ENCODE results near the gene NCOA7.
"Not testable (repeated sequence)": the region's sequence is repeated elsewhere in the genome, so short reads cannot be mapped to it uniquely, and the experiment has no call there.

NCOA7 gene

DNA sequence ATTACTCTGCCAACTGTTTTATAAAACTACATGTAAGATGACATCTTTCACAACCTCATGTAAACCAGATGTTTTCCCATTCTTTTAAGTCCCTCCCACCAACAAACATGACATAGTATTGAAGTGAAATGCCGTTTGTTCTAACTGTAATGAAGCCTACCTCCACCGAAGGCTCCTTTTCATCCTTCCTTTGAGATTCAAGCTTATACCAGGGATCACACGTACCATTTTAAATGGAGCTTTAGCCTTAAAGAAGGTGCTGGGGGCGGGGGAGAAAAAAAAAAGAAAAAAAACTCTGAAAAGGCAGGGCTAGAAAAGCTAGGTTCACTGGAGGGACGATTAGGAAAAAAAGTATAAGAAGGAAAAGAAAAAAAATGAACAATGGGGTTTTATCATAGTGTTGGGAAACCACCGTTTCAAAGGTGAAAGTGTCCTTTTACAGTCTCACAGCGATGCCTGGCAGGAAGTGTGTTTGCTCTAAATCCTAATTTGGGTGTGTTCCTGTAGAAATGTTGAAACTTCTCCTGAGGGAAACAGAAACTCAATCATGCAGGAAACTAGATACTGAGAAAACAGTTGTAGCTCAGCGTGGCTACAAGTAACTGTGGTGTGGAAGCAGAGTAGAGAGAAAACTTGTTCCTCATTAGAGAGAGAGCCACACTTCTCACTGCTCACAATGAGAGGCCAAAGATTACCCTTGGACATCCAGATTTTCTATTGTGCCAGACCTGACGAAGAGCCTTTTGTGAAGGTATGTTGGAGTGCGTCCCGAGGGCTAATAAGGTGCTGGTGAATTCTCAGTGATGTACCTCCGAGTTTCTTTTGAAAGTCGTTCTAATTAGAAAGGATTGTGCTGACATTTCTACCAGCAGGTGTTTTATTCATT is 128.2 kb downstream of the NCOA7 start:
- DNase-seq (ENCODE audit: low read depth, low spot score) = no peak

DNA sequence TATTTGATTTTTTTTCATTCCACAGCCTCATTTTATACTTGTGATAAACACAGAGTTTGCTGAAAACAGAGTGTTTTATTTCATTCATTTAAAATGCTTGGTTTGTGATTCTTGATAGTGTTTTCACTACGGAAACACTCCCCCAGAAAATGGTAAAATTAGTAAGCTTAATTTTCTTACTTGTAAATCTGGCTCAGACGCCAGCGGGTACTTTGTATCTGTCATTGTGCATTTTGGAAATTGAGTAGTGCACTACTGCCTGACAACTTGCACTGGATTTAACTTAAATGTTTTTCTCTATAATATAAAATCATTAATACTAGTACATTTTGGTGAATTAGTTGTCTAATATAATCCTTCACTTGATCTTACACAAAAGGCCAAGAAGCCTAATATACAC is 128.9 kb downstream of the NCOA7 start:
- DNase-seq (ENCODE audit: low read depth, low spot score) = no peak

DNA sequence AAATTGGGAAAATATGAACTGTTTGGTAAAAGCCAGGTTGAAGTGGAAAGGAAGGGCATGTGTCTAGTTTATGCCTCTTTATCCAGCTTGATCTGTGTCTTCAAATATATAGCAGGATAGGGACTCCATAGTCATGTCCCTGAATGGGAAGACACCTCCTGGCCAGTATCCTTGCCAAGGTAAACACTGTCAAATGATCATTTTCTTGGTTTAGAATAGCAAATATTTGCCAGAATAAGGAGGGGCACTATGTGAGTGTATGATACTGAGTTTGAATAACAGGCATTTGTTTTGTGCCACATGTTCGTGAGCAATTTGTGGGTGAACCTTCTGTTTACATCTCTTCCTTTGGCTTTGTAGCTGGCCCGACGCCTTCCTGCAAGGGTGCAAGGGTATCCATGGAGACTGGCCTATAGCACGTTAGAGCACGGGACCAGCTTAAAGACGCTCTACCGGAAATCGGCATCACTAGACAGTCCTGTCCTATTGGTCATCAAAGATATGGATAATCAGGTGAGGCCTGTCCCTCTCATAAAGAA is 131.6 kb downstream of the NCOA7 start:
- no peak for DNase-seq (ENCODE audit: low read depth, low spot score)

- no peak for DNase-seq (ENCODE audit: low read depth, low spot score)
These were observed 132.7 kb downstream of the NCOA7 start for GRCh38 chr6:125923366-125923877.

- DNase-seq (ENCODE audit: low read depth, low spot score) = no peak
These were observed 133.4 kb downstream of the NCOA7 start for GRCh38 chr6:125924169-125924568.

DNA sequence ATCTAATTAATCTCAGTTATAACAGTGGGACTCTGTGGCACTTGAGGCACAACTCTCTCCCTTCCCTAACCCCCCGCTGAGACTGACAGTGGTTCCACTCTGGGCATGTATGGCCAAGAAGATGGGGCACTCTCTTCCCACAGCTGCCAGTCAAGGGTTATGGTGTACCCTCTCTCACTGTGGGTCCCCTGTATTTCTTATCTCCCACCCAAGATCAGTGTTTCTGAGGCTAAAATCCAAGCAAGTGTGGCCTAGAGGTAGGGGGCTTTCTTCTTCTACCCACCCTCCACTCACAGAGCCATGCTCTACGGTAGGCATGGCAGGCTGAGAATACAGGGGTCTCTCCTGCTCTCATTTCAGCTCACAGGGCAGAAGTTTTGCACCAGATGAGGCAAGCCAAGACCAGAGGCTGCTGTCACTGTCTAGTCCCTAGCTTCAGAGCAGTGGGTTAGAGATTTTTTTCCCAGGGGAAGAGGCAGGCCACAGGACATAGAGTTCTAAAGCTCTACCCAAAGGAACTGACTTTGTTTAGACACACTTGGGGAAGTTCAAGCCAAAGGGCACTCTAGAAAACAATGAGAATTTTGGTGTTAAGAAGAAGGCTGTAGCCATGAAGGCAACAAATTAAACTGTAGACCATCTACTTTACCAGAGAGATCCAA is 134.1 kb downstream of the NCOA7 start:
- DNase-seq (ENCODE audit: low read depth, low spot score) = no peak

DNA sequence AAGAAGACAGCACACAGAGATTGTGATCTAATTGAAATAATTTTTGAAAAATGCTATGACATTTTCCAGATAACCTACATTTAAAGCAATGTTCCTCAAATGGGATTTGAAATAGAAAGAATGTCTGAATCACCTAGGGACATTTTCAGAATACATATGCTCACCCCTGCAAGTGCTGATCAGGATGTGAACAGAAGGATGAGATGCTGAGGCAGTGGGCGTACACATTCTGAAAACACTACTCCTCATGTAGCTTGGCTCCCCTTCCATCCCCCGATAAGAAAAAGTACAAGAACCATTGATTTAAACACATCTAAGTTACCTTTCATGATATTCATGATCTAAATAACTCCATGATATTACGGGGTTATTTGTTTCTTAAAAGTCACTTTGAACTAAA is 136.0 kb downstream of the NCOA7 start:
- no peak for DNase-seq (ENCODE audit: low read depth, low spot score)

DNA sequence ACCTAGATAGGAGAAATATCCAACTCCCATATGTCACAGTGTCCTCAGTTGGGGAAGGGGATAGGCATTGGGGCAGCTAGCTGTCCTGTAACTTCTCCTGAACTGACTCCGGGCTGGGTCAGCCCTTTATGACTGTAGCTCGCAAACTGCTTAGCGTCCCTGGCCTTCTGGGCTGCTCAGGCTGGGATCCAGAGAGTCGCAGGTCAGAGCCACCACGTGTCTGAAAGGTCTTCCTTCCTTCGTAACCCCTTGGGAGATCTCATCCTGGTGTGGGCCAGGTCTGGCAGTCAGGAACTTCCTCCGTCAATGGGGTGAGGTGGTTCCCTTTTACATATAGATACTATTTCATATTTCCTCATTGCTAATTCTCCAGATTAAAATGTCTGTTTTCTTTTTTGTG is 137.0 kb downstream of the NCOA7 start:
- no peak for DNase-seq (ENCODE audit: low read depth, low spot score)

DNA sequence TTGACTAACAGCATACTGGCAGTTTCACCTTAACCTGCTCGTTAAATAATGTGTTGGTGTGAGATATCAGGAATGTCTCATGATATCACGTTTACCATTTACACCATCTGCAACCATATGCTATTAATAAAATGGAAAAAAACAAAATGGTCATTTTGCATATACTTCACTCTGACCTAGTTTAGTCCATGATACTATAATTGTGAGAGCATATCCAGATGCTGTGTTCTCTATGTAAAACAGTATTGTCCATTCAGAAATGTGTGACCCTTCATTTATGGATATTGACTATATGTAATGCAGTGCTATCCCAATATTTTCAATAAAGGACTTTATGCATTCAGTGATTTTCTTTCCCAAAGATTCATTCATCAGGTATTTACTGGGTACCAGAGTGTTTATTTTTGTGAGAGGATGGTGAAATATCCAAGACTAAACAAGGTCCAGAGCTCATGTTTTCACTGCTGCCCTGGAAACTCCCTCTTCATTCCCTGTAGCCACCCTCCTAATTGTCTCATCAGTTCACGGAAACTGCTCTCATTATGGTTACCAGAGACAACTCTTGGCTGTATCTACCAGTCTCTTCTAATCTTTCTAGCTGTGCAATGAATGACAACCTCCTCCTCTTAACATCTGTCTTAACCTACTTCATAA is 140.1 kb downstream of the NCOA7 start:
- DNase-seq (ENCODE audit: low read depth, low spot score) = no peak

DNA sequence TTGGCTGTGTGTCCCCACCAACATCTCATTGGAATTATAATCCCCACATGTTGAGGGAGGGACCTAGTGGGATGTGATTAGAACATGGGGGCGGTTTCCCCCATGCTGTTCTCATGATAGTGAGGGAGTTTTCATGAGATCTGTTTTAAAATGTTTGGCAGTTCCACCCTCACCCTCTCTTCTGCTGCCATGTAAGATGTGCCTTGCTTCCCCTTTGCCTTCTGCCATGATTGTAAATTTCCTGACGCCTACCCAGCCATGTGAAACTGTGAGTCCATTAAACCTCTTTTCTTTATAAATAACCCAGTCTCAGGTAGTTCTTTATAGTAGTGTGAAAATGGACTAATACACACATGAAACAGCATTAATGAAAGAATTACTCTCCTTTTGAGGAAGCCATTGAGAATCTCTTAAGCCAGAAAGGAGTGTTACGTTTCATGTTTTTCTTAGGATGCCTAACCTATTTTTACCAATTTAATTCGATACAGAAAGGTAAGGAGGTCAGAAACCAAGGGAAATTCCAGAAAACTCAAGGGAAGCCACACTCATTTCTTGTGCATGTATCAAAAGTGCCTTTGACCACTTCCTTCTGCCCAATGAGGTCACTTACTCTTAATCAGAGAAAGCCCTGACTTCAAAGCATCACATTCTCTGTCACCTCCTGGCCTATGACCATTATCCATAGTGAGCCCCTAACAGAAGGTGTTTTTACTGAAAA is 141.1 kb downstream of the NCOA7 start:
- no peak for DNase-seq (ENCODE audit: low read depth, low spot score)

GRCh38 chr6:125932451-125932795 is 141.7 kb downstream of the NCOA7 start:
- no peak for DNase-seq (ENCODE audit: low read depth, low spot score)

DNA sequence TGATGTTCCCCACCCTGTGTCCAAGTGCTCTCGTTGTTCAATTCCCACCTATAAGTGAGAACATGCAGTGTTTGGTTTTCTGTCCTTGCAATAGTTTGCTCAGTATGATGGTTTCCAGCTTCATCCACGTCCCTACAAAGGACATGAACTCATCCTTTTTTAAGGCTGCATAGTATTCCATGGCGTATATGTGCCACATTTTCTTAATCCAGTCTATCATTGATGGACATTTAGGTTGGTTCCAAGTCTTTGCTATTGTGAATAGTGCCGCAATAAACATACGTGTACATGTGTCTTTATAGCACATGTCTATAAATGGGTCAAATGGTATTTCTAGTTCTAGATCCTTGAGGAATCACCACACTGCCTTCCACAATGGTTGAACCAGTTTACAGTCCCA is 144.8 kb downstream of the NCOA7 start:
- DNase-seq (ENCODE audit: low read depth, low spot score) = not testable (repeated sequence)

DNA sequence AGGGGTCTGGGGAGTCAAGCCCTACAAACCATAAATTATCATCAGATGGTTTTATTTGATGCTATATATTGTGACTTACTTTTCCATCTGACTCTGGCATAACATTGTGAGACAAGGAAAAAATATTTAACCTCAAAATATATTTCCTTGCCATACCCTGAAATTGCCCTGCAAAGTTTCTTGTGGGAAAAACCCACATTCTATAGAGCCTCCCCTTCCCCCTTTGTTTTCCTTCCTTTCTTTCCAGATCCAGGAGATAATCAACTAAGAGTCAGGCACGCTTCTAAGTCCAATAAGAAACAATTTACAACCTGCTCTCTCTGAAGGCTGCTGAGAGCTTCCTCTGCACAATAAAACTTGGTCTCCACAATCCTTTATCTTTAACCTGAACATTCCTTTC is 148.3 kb downstream of the NCOA7 start:
- DNase-seq (ENCODE audit: low read depth, low spot score) = no peak

DNA sequence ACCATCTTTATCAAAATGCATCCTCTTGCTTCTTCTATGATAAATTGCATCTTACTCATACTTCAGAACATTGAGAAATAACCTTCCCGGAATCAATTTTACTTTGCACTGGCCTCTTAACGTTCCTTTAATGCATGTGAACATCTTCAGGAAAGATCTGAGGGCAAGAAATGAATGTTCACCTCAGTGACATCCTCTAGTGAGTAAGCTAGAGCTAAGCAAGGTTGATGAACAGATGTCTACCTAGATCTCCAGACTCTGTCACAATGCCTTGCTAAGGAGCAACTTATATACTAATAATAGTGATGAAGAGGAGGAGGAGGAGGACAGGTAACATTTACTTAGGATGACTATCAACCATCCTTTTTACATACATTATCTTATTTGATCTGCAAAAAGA is 149.0 kb downstream of the NCOA7 start:
- DNase-seq (ENCODE audit: low read depth, low spot score) = no peak

GRCh38 chr6:125940247-125941041 is 149.7 kb downstream of the NCOA7 start:
- DNase-seq (ENCODE audit: low read depth, low spot score) = no peak

- no peak for DNase-seq (ENCODE audit: low read depth, low spot score)
These were observed 152.1 kb downstream of the NCOA7 start for GRCh38 chr6:125942672-125943527.

DNA sequence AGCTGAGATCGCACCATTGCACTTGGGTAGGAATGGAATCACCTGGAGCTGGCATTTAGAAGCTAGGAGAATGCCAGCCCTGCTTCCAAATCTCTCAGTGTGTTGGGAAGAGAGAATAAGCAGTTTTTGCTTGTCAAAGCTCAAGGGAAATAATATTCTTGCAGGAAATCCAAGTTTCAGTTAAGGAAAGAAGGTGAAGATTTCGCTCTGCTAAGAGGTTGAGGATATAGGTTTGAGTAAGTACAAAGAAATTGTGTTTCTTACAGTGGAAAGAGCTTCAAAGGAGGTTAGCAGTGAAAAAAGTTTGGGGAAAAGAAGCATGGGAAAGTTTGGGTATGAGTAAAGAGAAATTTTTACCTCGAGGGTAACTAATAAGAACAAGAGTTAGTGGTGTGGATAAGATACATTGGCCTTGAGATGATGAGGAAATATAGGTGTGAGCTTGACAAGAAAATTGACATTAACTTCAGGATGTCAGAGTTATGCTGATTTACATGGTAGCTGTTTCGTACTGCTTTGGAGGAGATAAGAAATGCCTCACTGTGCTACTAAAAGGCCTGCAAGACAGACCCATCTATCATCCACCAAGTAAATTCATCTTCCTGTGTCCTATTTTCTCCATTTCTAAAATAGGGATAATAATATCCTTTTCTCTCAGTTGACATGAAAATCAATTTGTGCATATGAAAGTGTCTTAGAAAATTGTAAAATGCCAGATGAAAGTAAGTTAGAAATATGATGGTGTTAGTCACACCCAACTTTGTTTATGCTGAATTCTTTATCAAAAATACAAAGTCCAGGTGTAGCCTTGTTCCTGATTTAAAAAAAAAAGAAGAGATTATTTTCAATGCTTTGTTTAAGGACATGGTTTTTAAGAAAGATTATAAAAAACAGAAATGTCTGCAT is 153.0 kb downstream of the NCOA7 start:
- no peak for DNase-seq (ENCODE audit: low read depth, low spot score)

DNA sequence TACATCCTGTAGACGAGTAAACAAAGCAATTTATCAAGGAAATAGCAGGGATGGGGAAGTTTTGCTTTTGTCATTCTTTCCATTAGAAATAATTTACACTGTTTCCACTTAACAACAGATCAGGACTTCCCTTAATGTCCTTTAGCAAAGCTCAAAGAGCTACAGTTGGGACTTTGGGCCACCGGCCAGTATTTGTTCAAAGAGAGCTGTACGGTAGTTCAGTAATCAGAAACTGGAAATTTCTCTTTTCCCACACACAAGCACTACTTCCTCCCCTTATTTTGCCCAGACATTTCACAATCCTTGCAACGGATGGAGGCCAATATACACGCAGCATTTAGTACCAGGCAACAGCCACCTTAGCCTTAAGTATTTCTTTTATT is 153.7 kb downstream of the NCOA7 start:
- no peak for DNase-seq (ENCODE audit: low read depth, low spot score)

GRCh38 chr6:125944896-125945295 is 154.1 kb downstream of the NCOA7 start:
- DNase-seq (ENCODE audit: low read depth, low spot score) = no peak

Measured in iPS DF 19.7 (cell line).